ENCODE measurements around the gene HIC1.

DNA sequence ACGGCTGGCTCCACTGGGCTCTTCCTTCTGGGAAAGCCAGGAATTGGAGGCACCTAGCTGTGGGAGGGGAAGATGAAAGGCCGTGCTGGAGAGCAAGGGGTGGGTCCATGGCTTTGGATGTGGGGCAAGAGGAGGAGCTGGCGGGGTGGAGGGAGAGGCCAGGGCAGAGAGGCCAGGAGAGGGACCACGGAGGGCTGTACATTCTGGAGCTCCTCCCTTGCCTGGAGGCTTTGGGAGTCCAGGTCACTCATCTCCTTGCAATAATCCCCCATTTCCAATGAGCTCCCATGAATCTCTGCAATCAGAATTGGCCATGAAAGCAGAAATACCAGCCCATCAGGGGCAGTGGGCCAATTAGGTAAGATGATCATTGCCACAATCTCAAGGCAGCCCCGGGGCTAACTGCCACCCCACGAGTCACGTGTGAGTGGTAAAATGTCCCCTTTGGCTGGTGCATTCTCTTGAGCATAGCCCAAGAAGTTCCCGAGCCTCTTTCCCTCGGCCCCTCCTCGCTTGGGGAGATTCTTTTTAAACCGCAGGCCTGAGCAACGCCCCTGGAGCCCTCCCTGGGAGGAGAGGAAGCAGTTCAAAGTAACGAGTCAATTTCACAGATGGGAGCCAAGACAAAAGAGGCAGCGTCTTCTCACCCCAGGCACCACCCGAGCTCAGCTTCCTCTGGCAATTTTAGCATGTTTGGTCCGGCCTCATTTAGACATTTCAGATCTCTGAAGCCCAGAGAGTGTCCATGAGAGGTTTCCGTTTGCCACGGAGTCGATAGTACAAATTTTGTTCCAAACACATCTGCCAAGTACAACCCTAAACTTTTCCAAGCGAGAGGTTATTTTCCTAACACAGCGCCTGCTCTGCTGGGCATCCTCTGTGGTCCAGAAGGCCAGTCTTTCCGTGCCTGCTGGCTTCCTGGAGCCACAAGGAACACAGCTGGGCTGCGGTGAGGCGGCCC, 43.2 kb upstream of the HIC1 start:
- TF ChIP-seq, protein P1, sequence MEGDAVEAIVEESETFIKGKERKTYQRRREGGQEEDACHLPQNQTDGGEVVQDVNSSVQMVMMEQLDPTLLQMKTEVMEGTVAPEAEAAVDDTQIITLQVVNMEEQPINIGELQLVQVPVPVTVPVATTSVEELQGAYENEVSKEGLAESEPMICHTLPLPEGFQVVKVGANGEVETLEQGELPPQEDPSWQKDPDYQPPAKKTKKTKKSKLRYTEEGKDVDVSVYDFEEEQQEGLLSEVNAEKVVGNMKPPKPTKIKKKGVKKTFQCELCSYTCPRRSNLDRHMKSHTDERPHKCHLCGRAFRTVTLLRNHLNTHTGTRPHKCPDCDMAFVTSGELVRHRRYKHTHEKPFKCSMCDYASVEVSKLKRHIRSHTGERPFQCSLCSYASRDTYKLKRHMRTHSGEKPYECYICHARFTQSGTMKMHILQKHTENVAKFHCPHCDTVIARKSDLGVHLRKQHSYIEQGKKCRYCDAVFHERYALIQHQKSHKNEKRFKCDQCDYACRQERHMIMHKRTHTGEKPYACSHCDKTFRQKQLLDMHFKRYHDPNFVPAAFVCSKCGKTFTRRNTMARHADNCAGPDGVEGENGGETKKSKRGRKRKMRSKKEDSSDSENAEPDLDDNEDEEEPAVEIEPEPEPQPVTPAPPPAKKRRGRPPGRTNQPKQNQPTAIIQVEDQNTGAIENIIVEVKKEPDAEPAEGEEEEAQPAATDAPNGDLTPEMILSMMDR (IDR thresholded peaks at IDR 0.05) = no peak
- no peak for TF ChIP-seq EP300 (IDR thresholded peaks at IDR 0.05; ENCODE audit: low read depth)
- TF ChIP-seq POLR2A (IDR thresholded peaks at IDR 0.05) = no peak
- TF ChIP-seq POLR2AphosphoS5 (IDR thresholded peaks at IDR 0.05) = no peak
